ENCODE measurements around the gene SCO1. TPM values are rescaled to one million over a fixed set of nuclear protein-coding genes. Genes with fewer than 3 reads are reported as not detected.

SCO1 gene
- total RNA-seq, 4 donors from 2014 or later: 11.9 to 34.2 (median 14.1) TPM

DNA sequence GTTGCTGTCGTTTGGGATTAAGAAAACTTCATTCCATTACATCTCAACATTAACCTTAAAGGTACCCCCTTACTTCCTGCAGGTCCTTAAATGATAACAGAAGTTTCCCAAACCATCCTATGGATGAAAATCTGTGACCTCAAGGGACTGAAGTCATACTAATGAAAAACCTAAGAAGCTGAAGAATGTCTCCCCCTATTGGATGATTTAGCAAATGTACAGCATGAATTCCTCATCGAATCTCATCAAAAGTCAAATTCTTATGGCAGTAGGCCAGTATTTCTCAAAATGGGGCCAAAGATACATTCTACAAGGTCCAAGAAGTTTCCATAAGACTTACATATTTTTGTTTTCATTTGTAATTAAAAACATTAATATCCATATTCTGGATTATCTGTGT is 13.5 kb downstream of the SCO1 start:
- Histone ChIP-seq H3K4me3 (no peak overlapping the region), H3K4me1 (no peaks in the 10 kb centered on the region), H3K27ac (no peak overlapping the region), H3K36me3 (peaks cover 68% of the 10 kb centered on the region), H3K27me3 (no peaks in the 10 kb centered on the region), H3K9me3 (no peaks in the 10 kb centered on the region)
- WGBS: 51% methylated on average over 2 of the region's 2 CpGs
- TF ChIP-seq POLR2AphosphoS5 (IDR thresholded peaks at IDR 0.05): no peak
- TF ChIP-seq POLR2A (IDR thresholded peaks at IDR 0.05): no peak
- TF ChIP-seq, protein P1, sequence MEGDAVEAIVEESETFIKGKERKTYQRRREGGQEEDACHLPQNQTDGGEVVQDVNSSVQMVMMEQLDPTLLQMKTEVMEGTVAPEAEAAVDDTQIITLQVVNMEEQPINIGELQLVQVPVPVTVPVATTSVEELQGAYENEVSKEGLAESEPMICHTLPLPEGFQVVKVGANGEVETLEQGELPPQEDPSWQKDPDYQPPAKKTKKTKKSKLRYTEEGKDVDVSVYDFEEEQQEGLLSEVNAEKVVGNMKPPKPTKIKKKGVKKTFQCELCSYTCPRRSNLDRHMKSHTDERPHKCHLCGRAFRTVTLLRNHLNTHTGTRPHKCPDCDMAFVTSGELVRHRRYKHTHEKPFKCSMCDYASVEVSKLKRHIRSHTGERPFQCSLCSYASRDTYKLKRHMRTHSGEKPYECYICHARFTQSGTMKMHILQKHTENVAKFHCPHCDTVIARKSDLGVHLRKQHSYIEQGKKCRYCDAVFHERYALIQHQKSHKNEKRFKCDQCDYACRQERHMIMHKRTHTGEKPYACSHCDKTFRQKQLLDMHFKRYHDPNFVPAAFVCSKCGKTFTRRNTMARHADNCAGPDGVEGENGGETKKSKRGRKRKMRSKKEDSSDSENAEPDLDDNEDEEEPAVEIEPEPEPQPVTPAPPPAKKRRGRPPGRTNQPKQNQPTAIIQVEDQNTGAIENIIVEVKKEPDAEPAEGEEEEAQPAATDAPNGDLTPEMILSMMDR (IDR thresholded peaks at IDR 0.05): no peak
- TF ChIP-seq EP300 (IDR thresholded peaks at IDR 0.05): no peak
- no peak for DNase-seq (ENCODE audit: low spot score in 2 of 2)

DNA sequence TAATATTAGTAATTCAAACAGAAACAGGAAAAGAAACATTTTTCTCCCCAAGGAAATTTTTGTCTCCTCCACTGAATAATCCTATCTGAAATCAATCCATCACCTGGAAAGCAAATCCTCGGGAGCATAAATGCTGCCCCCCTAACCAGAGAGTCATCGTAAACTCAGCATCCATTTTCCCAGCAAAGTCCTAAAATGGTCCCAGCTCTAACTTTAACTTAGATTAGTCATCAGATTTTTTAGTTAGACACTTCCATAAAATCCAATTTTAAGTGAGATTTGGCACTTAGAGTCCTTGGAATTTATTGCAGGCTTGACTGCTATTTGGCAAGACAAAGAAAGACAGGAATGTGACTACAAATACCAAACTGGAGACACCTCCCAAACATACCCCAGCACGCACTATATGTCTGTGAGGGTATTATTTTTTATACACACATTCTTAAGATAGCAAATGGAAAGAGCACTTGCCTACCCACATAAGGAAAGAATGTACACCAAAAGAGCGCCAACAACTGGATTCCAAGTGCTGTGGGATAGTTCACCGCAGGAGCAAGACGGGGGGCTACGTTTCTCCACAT is 15.4 kb downstream of the SCO1 start:
- H3K36me3 ChIP-seq: peaks cover 87% of the 10 kb centered on the region
- no peaks in the 10 kb centered on the region for H3K9me3 ChIP-seq
- TF ChIP-seq POLR2A (IDR thresholded peaks at IDR 0.05): no peak
- no peak for TF ChIP-seq POLR2AphosphoS5 (IDR thresholded peaks at IDR 0.05)
- TF ChIP-seq, protein P1 (IDR thresholded peaks at IDR 0.05): no peak
- TF ChIP-seq EP300 (IDR thresholded peaks at IDR 0.05): no peak
- 74% methylated on average over 7 of the region's 7 CpGs for WGBS
- no peak for DNase-seq (ENCODE audit: low spot score in 2 of 2)
- no peaks in the 10 kb centered on the region for H3K4me1 ChIP-seq
- H3K4me3 ChIP-seq: no peak overlapping the region
- no peaks in the 10 kb centered on the region for H3K27me3 ChIP-seq
- no peak overlapping the region for H3K27ac ChIP-seq

DNA sequence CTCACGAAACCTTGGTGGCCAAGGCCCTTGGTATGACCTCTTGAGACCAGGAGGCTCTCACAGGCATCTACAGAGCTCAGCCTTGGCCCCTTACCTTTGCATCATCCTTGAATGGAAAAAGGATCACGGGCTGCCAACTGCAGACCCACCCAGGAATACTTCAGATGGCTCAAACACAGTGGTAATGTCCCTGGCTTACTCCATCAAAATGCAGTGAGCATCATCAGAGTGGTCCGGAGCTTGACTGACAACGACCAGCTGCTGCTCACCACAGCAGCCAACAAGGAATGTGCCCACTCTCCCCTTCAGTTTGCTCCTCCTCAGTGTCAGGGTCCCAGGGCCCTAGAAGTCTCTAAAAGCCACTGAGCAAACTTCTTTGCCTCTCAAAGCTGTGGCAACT is 22.6 kb downstream of the SCO1 start:
- Histone ChIP-seq H3K4me3 (no peak overlapping the region), H3K27me3 (no peaks in the 10 kb centered on the region), H3K27ac (no peak overlapping the region), H3K36me3 (peaks cover 37% of the 10 kb centered on the region), H3K9me3 (no peaks in the 10 kb centered on the region), H3K4me1 (no peaks in the 10 kb centered on the region)
- 93% methylated on average over 4 of the region's 4 CpGs for WGBS
- DNase-seq (ENCODE audit: low spot score in 2 of 2): no peak
- TF ChIP-seq, protein P1 (IDR thresholded peaks at IDR 0.05): no peak
- no peak for TF ChIP-seq POLR2AphosphoS5 (IDR thresholded peaks at IDR 0.05)
- TF ChIP-seq EP300 (IDR thresholded peaks at IDR 0.05): no peak
- no peak for TF ChIP-seq POLR2A (IDR thresholded peaks at IDR 0.05)

DNA sequence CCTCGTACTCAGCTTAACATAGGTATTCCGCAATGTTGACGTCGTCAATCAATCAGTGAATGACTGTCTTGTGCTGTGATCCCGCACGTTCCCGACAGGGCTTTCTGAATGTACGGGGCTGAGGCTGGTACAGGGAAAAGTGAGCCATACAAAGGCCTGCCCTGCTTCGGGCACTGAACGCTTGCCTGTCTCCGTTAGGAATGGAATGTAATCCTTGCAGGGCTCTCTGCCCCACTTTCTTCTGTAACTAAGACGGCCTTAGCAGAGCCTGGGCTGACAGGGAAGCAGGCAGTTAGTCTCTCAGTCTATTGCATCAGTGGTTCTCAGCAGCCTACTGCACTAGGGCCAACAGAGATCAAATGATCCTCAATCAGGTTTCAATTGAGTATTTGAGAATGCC is 24.0 kb downstream of the SCO1 start:
- no peak for DNase-seq (ENCODE audit: low spot score in 2 of 2)
- Histone ChIP-seq H3K27me3 (no peaks in the 10 kb centered on the region), H3K4me3 (no peak overlapping the region), H3K9me3 (no peaks in the 10 kb centered on the region), H3K27ac (no peak overlapping the region), H3K4me1 (no peaks in the 10 kb centered on the region), H3K36me3 (peaks cover 25% of the 10 kb centered on the region)
- 93% methylated on average over 12 of the region's 12 CpGs for WGBS
- TF ChIP-seq POLR2AphosphoS5 (IDR thresholded peaks at IDR 0.05): no peak
- TF ChIP-seq, protein P1 (IDR thresholded peaks at IDR 0.05): no peak
- TF ChIP-seq EP300 (IDR thresholded peaks at IDR 0.05): no peak
- TF ChIP-seq POLR2A (IDR thresholded peaks at IDR 0.05): no peak

DNA sequence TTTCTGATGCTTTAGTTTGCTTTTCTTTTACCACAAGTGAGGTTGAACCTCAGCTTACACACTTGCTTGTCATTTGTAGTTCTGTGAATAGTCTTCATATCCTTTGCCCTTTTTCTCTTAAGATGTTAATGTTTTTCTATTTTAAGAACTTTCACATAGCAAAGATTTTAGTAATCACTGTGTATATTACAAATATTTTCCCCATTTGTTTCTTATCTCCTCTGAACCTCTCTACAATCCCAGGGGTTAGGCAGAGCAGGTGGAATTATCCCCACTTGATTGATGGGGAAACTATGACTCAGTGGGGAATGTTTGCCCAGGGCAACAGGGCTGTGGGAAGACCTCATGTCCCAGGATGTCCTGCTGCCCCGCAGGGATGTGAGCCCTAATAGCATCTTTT is 28.6 kb downstream of the SCO1 start:
- Histone ChIP-seq H3K4me3 (no peak overlapping the region), H3K27ac (no peak overlapping the region), H3K9me3 (no peaks in the 10 kb centered on the region), H3K27me3 (no peaks in the 10 kb centered on the region), H3K36me3 (no peaks in the 10 kb centered on the region), H3K4me1 (no peaks in the 10 kb centered on the region)
- no peak for DNase-seq (ENCODE audit: low spot score in 2 of 2)
- 88% methylated on average over 1 of the region's 1 CpG for WGBS
- TF ChIP-seq POLR2AphosphoS5 (IDR thresholded peaks at IDR 0.05) (no peak), EP300 (IDR thresholded peaks at IDR 0.05) (no peak), POLR2A (IDR thresholded peaks at IDR 0.05) (no peak)
- TF ChIP-seq, protein P1 (IDR thresholded peaks at IDR 0.05): no peak
